ENCODE measurements around the gene S100A2.
A peak's percentile ranks its signal among the peaks of the same experiment; 100 is the strongest.

S100A2 gene

DNA sequence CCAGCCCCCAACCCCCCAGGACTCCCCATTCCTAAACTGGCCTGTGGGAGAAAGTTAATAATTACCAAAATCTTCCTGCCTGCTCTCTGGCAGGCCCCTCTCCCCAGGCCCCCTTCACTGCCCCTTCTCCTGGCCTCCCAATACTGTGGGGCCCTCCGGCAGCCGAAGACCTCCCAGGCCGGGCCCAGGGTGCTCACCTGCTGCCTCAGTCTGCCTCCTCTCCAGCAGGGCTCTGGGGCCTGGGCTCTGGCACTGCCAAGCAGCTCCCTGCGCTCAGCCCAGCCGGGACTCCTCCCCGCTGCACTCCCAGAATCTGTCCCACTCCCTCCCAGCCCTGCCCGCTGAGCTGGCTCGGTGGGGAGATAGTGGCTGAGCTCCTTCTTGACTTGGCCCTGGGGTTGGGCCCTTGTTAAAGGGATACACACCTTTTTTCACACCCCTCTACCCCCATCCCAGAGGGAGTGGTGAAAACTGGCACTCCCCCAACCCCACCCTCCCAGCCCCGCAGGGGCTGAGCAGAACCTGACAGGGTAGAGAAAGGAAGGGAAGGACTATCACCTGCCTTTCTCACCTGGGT, 47.2 kb upstream of the S100A2 start, which contains the start of gene S100A16:
TSS of gene S100A16 (minus strand) at position 383 of the 577 bp plus-strand sequence. CDS start 4,986 bp downstream, outside the sequence.
- TF ChIP-seq, protein P1, sequence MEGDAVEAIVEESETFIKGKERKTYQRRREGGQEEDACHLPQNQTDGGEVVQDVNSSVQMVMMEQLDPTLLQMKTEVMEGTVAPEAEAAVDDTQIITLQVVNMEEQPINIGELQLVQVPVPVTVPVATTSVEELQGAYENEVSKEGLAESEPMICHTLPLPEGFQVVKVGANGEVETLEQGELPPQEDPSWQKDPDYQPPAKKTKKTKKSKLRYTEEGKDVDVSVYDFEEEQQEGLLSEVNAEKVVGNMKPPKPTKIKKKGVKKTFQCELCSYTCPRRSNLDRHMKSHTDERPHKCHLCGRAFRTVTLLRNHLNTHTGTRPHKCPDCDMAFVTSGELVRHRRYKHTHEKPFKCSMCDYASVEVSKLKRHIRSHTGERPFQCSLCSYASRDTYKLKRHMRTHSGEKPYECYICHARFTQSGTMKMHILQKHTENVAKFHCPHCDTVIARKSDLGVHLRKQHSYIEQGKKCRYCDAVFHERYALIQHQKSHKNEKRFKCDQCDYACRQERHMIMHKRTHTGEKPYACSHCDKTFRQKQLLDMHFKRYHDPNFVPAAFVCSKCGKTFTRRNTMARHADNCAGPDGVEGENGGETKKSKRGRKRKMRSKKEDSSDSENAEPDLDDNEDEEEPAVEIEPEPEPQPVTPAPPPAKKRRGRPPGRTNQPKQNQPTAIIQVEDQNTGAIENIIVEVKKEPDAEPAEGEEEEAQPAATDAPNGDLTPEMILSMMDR (IDR thresholded peaks at IDR 0.05; ENCODE audit: unreplicated experiment in 3 of 3) = no peak
- H3K27ac Mint-ChIP-seq = peak within 1 kb of the TSS; percentile 90 to 99 (median 90)
- no peaks in the 10 kb centered on the region for H3K36me3 Mint-ChIP-seq (ENCODE audit: low read depth)
- H3K4me1 Mint-ChIP-seq = peaks cover 65% of the 10 kb centered on the region
- H3K9me3 Mint-ChIP-seq = no peaks in the 10 kb centered on the region
- H3K4me3 Mint-ChIP-seq = peak within 1 kb of the TSS; percentile 75 to 92 (median 81)
- H3K27me3 Mint-ChIP-seq (ENCODE audit: low read depth) = no peaks in the 10 kb centered on the region

DNA sequence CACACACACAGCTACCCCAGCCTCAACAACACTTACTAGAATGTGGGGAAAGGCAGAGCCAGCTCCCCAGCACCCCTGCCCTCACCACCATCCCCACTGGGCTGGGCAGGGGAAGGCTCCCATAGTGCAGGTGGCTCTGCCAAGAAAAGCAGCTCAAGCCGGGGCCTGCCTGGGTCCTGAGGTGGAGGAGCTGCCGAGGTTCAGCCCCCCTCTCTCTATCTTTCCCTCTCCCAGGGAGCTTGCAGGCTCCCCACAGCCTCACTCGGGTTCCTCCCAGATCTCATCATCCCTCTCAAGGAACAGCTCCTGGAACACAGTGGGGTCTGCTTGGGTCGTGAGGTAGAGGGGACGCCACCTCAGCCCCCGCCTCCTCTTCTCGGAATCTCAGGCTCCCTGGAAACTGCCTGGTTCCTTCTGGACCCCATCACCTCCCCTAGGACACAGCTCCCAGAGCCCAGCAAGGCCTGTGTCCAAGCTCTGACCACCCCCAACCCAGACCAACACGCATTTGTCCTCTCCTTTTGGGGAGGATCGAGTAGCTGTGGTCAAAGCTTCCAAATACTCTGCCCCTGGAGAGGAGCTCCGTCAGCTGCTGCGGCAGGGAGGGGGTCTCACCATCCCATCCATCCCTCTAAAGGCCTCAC, 46.6 kb upstream of the S100A2 start:
- H3K9me3 Mint-ChIP-seq = no peaks in the 10 kb centered on the region
- peak overlapping the region; percentile 90 to 99 (median 90) for H3K27ac Mint-ChIP-seq
- TF ChIP-seq, protein P1 (IDR thresholded peaks at IDR 0.05; ENCODE audit: unreplicated experiment in 3 of 3) = no peak
- H3K4me3 Mint-ChIP-seq = peak overlapping the region; percentile 75 to 92 (median 81)
- H3K4me1 Mint-ChIP-seq = peaks cover 67% of the 10 kb centered on the region
- H3K27me3 Mint-ChIP-seq (ENCODE audit: low read depth) = no peaks in the 10 kb centered on the region
- H3K36me3 Mint-ChIP-seq (ENCODE audit: low read depth) = no peaks in the 10 kb centered on the region

DNA sequence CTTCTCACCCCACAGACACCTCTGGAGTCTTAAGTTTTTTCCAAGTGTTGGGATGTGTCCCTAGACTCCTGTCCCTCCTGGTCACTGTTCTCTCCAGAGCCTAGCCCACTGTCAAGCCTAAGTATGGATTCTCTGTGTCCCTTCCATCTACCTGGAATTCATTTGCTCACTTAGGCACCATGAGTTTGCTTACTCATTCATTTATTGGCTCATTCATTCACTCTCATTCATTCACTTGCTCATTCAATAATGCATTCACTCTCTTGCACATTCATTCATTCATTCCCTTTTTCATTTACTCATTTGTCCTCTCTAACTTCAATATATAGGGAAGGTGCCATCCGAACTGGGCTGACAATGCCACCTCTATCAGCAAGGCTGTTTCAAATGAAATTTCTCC, 45.7 kb upstream of the S100A2 start:
- no peaks in the 10 kb centered on the region for H3K9me3 Mint-ChIP-seq

GRCh38 chr1:153610811-153611301, 45.2 kb upstream of the S100A2 start:
- Mint-ChIP-seq H3K9me3 (no peaks in the 10 kb centered on the region), H3K27me3 (ENCODE audit: low read depth) (no peaks in the 10 kb centered on the region), H3K36me3 (ENCODE audit: low read depth) (peaks cover 4% of the 10 kb centered on the region), H3K4me1 (peaks cover 64% of the 10 kb centered on the region), H3K4me3 (peak overlapping the region in 2 of 3 experiments; percentile 75 to 81), H3K27ac (peak overlapping the region in 2 of 3 experiments; percentile 90)
- TF ChIP-seq, protein P1 (IDR thresholded peaks at IDR 0.05; ENCODE audit: unreplicated experiment in 3 of 3) = no peak

More for the DNA sequence above, 45.7 kb upstream of the S100A2 start:
- Mint-ChIP-seq H3K27ac (peak overlapping the region; percentile 90 to 99 (median 90)), H3K27me3 (ENCODE audit: low read depth) (no peaks in the 10 kb centered on the region), H3K4me3 (peak overlapping the region; percentile 75 to 92 (median 81)), H3K36me3 (ENCODE audit: low read depth) (peaks cover 3% of the 10 kb centered on the region), H3K4me1 (peaks cover 69% of the 10 kb centered on the region)
- TF ChIP-seq, protein P1 (IDR thresholded peaks at IDR 0.05; ENCODE audit: unreplicated experiment in 3 of 3) = no peak

- no peaks in the 10 kb centered on the region for H3K27me3 Mint-ChIP-seq (ENCODE audit: low read depth)
- peak overlapping the region in 1 of 3 experiments; percentile 81 for H3K4me3 Mint-ChIP-seq
- H3K4me1 Mint-ChIP-seq = peaks cover 62% of the 10 kb centered on the region
- peaks cover 4% of the 10 kb centered on the region for H3K36me3 Mint-ChIP-seq (ENCODE audit: low read depth)
- TF ChIP-seq, protein P1 (IDR thresholded peaks at IDR 0.05; ENCODE audit: unreplicated experiment in 3 of 3) = no peak
- no peaks in the 10 kb centered on the region for H3K9me3 Mint-ChIP-seq
- H3K27ac Mint-ChIP-seq = peak overlapping the region; percentile 87 to 97 (median 92)
Measured at GRCh38 chr1:153610334-153610733, 44.7 kb upstream of the S100A2 start.
